ENCODE results near the gene SLIT3.

The SLIT3 gene

GRCh38 chr5:169201597-169201996 lies 99.3 kb downstream of the SLIT3 start:
- no peaks in the 10 kb centered on the region for H3K27me3 Mint-ChIP-seq
- H3K4me3 Mint-ChIP-seq: no peak overlapping the region
- H3K36me3 Mint-ChIP-seq (ENCODE audit: low read depth): no peaks in the 10 kb centered on the region
- H3K27ac Mint-ChIP-seq: no peak overlapping the region
- H3K9me3 Mint-ChIP-seq: peaks cover 3% of the 10 kb centered on the region
- DNase-seq: no peak
- H3K4me1 Mint-ChIP-seq (ENCODE audit: low read depth): no peaks in the 10 kb centered on the region

GRCh38 chr5:169200125-169200778 lies 100.7 kb downstream of the SLIT3 start:
- no peak overlapping the region for H3K4me3 Mint-ChIP-seq
- H3K27ac Mint-ChIP-seq: no peak overlapping the region
- H3K9me3 Mint-ChIP-seq: peaks cover 3% of the 10 kb centered on the region
- no peaks in the 10 kb centered on the region for H3K27me3 Mint-ChIP-seq
- no peak for DNase-seq
- no peaks in the 10 kb centered on the region for H3K36me3 Mint-ChIP-seq (ENCODE audit: low read depth)
- H3K4me1 Mint-ChIP-seq (ENCODE audit: low read depth): no peaks in the 10 kb centered on the region

- no peak overlapping the region for H3K27ac Mint-ChIP-seq
- H3K9me3 Mint-ChIP-seq: peaks cover 3% of the 10 kb centered on the region
- no peaks in the 10 kb centered on the region for H3K27me3 Mint-ChIP-seq
- H3K4me3 Mint-ChIP-seq: no peak overlapping the region
- H3K36me3 Mint-ChIP-seq (ENCODE audit: low read depth): no peaks in the 10 kb centered on the region
- DNase-seq: no peak
- H3K4me1 Mint-ChIP-seq (ENCODE audit: low read depth): no peaks in the 10 kb centered on the region
Measured at GRCh38 chr5:169197343-169197742, 103.6 kb downstream of the SLIT3 start.

GRCh38 chr5:169196059-169196458 lies 104.9 kb downstream of the SLIT3 start:
- no peak for DNase-seq
- Mint-ChIP-seq H3K9me3 (no peaks in the 10 kb centered on the region), H3K4me3 (no peak overlapping the region), H3K36me3 (ENCODE audit: low read depth) (no peaks in the 10 kb centered on the region), H3K27me3 (no peaks in the 10 kb centered on the region), H3K27ac (no peak overlapping the region), H3K4me1 (ENCODE audit: low read depth) (no peaks in the 10 kb centered on the region)

- DNase-seq: no peak
- Mint-ChIP-seq H3K9me3 (no peaks in the 10 kb centered on the region), H3K36me3 (ENCODE audit: low read depth) (no peaks in the 10 kb centered on the region), H3K27ac (no peak overlapping the region), H3K27me3 (no peaks in the 10 kb centered on the region), H3K4me3 (no peak overlapping the region), H3K4me1 (ENCODE audit: low read depth) (no peaks in the 10 kb centered on the region)
Measured at GRCh38 chr5:169195601-169196000, 105.3 kb downstream of the SLIT3 start.

GRCh38 chr5:169192536-169192935 lies 108.4 kb downstream of the SLIT3 start:
- no peak overlapping the region for H3K4me3 Mint-ChIP-seq
- DNase-seq: no peak
- no peaks in the 10 kb centered on the region for H3K27me3 Mint-ChIP-seq

GRCh38 chr5:169190849-169191248 lies 110.1 kb downstream of the SLIT3 start:
- no peaks in the 10 kb centered on the region for H3K9me3 Mint-ChIP-seq
- no peak overlapping the region for H3K27ac Mint-ChIP-seq
- DNase-seq: no peak
- no peaks in the 10 kb centered on the region for H3K36me3 Mint-ChIP-seq (ENCODE audit: low read depth)
- H3K27me3 Mint-ChIP-seq: no peaks in the 10 kb centered on the region
- no peak overlapping the region for H3K4me3 Mint-ChIP-seq
- no peaks in the 10 kb centered on the region for H3K4me1 Mint-ChIP-seq (ENCODE audit: low read depth)

More at GRCh38 chr5:169192536-169192935, 108.4 kb downstream of the SLIT3 start:
- no peaks in the 10 kb centered on the region for H3K4me1 Mint-ChIP-seq (ENCODE audit: low read depth)
- no peaks in the 10 kb centered on the region for H3K9me3 Mint-ChIP-seq
- no peaks in the 10 kb centered on the region for H3K36me3 Mint-ChIP-seq (ENCODE audit: low read depth)
- no peak overlapping the region for H3K27ac Mint-ChIP-seq

- H3K4me3 Mint-ChIP-seq: no peak overlapping the region
- no peaks in the 10 kb centered on the region for H3K9me3 Mint-ChIP-seq
- no peaks in the 10 kb centered on the region for H3K36me3 Mint-ChIP-seq (ENCODE audit: low read depth)
- no peaks in the 10 kb centered on the region for H3K4me1 Mint-ChIP-seq (ENCODE audit: low read depth)
- no peak overlapping the region for H3K27ac Mint-ChIP-seq
- H3K27me3 Mint-ChIP-seq: no peaks in the 10 kb centered on the region
- DNase-seq: no peak
Measured at GRCh38 chr5:169185626-169186025, 115.3 kb downstream of the SLIT3 start.

GRCh38 chr5:169183576-169183975 lies 117.4 kb downstream of the SLIT3 start:
- no peaks in the 10 kb centered on the region for H3K4me1 Mint-ChIP-seq (ENCODE audit: low read depth)
- H3K4me3 Mint-ChIP-seq: no peak overlapping the region
- no peak for DNase-seq
- H3K27me3 Mint-ChIP-seq: no peaks in the 10 kb centered on the region
- no peaks in the 10 kb centered on the region for H3K36me3 Mint-ChIP-seq (ENCODE audit: low read depth)
- no peak overlapping the region for H3K27ac Mint-ChIP-seq
- no peaks in the 10 kb centered on the region for H3K9me3 Mint-ChIP-seq

- Mint-ChIP-seq H3K27ac (no peak overlapping the region), H3K9me3 (no peaks in the 10 kb centered on the region), H3K36me3 (ENCODE audit: low read depth) (no peaks in the 10 kb centered on the region), H3K4me1 (ENCODE audit: low read depth) (no peaks in the 10 kb centered on the region), H3K4me3 (no peak overlapping the region), H3K27me3 (no peaks in the 10 kb centered on the region)
- no peak for DNase-seq
Measured at GRCh38 chr5:169182797-169183196, 118.1 kb downstream of the SLIT3 start.

- Mint-ChIP-seq H3K36me3 (ENCODE audit: low read depth) (no peaks in the 10 kb centered on the region), H3K27me3 (no peaks in the 10 kb centered on the region), H3K27ac (no peak overlapping the region), H3K9me3 (no peaks in the 10 kb centered on the region), H3K4me3 (no peak overlapping the region), H3K4me1 (ENCODE audit: low read depth) (no peaks in the 10 kb centered on the region)
- DNase-seq: no peak
Measured at GRCh38 chr5:169181814-169182213, 119.1 kb downstream of the SLIT3 start.

GRCh38 chr5:169178754-169179153 lies 122.2 kb downstream of the SLIT3 start:
- Mint-ChIP-seq H3K27me3 (no peaks in the 10 kb centered on the region), H3K27ac (no peak overlapping the region), H3K36me3 (ENCODE audit: low read depth) (no peaks in the 10 kb centered on the region), H3K4me1 (ENCODE audit: low read depth) (no peaks in the 10 kb centered on the region), H3K4me3 (no peak overlapping the region), H3K9me3 (no peaks in the 10 kb centered on the region)
- DNase-seq: no peak

GRCh38 chr5:169178274-169178673 lies 122.7 kb downstream of the SLIT3 start:
- DNase-seq: no peak
- no peaks in the 10 kb centered on the region for H3K27me3 Mint-ChIP-seq
- no peak overlapping the region for H3K27ac Mint-ChIP-seq
- no peaks in the 10 kb centered on the region for H3K9me3 Mint-ChIP-seq
- H3K4me3 Mint-ChIP-seq: no peak overlapping the region
- no peaks in the 10 kb centered on the region for H3K4me1 Mint-ChIP-seq (ENCODE audit: low read depth)
- H3K36me3 Mint-ChIP-seq (ENCODE audit: low read depth): no peaks in the 10 kb centered on the region

GRCh38 chr5:169176709-169177694 lies 123.9 kb downstream of the SLIT3 start:
- Mint-ChIP-seq H3K27me3 (no peaks in the 10 kb centered on the region), H3K4me3 (no peak overlapping the region), H3K27ac (no peak overlapping the region), H3K4me1 (ENCODE audit: low read depth) (no peaks in the 10 kb centered on the region), H3K36me3 (ENCODE audit: low read depth) (no peaks in the 10 kb centered on the region), H3K9me3 (no peaks in the 10 kb centered on the region)
- no peak for DNase-seq

GRCh38 chr5:169175733-169176132 lies 125.2 kb downstream of the SLIT3 start:
- Mint-ChIP-seq H3K27ac (no peak overlapping the region), H3K4me1 (ENCODE audit: low read depth) (no peaks in the 10 kb centered on the region), H3K27me3 (peaks cover 4% of the 10 kb centered on the region), H3K9me3 (no peaks in the 10 kb centered on the region), H3K36me3 (ENCODE audit: low read depth) (no peaks in the 10 kb centered on the region), H3K4me3 (no peak overlapping the region)
- DNase-seq: no peak

Data from activated T-cell treated with anti-CD3 and anti-CD28 coated beads, Interleukin-2, amount 50 U/mL, for 24 hours (primary cell).